MM.1S (cell line): ENCODE data around the gene MMUT.

ENCODE experiments used
- DNase-seq: peaks from one replicate; pipeline ENCODE4 v3.0.0-alpha.2; 2015
- H2AFZ ChIP-seq: fragments of 300-600 bp; sonication (generic); 2 replicates; pipeline ENCODE4 v1.6.0; 2016; ENCODE audit warnings: antibody characterized with exemption, low read length
- H3F3A ChIP-seq: fragments of 300-600 bp; sonication (generic); 2 replicates; pipeline ENCODE4 v1.6.1; 2016; ENCODE audit warnings: mild to moderate bottlenecking, antibody characterized with exemption, low read length, moderate library complexity, mixed read lengths; ENCODE audit not compliant: insufficient read depth
- H3K27ac ChIP-seq: fragments of 300-600 bp; sonication (generic); 2 replicates; pipeline ENCODE4 v1.5.1; 2016; ENCODE audit warnings: mild to moderate bottlenecking, low read length
- H3K27me3 ChIP-seq: fragments of 300-600 bp; sonication (generic); replicated peaks from 2 replicates; pipeline ENCODE4 v1.6.0; 2016; ENCODE audit warnings: low read length; ENCODE audit not compliant: insufficient read depth
- H3K36me3 ChIP-seq: fragments of 300-600 bp; sonication (generic); replicated peaks from 2 replicates; pipeline ENCODE4 v1.6.1; 2016; ENCODE audit warnings: mild to moderate bottlenecking, low read length, mixed read lengths; ENCODE audit not compliant: insufficient read depth
- H3K4me1 ChIP-seq: fragments of 300-600 bp; sonication (generic); 2 replicates; pipeline ENCODE4 v1.6.1; 2016; ENCODE audit warnings: low read length, mixed read lengths
- H3K4me2 ChIP-seq: fragments of 300-600 bp; sonication (generic); 2 replicates; pipeline ENCODE4 v1.6.0; 2016; ENCODE audit warnings: low read depth, low read length
- H3K4me3 ChIP-seq: fragments of 300-600 bp; sonication (generic); 2 replicates; pipeline ENCODE4 v1.5.1; 2016; ENCODE audit warnings: low read length, mixed read lengths
- H3K79me2 ChIP-seq: fragments of 300-600 bp; sonication (generic); 2 replicates; pipeline ENCODE4 v1.6.1; 2016; ENCODE audit warnings: mixed run types, low read length, mixed read lengths
- H3K9ac ChIP-seq: fragments of 300-600 bp; sonication (generic); 2 replicates; pipeline ENCODE4 v1.6.1; 2016; ENCODE audit warnings: low read length, mixed read lengths
- H3K9me2 ChIP-seq: fragments of 300-600 bp; sonication (generic); replicated peaks from 2 replicates; pipeline ENCODE4 v1.6.1; 2016; ENCODE audit warnings: mild to moderate bottlenecking, low read length, mixed read lengths; ENCODE audit not compliant: insufficient read depth
- H3K9me3 ChIP-seq: fragments of 300-600 bp; sonication (generic); replicated peaks from 2 replicates; pipeline ENCODE4 v1.6.1; 2016; ENCODE audit warnings: mild to moderate bottlenecking, low read length, mixed read lengths; ENCODE audit not compliant: insufficient read depth
- H4K20me1 ChIP-seq: fragments of 300-600 bp; sonication (generic); 2 replicates; pipeline ENCODE4 v1.6.1; 2016; ENCODE audit warnings: mild to moderate bottlenecking, low read length, moderate library complexity, mixed read lengths; ENCODE audit not compliant: insufficient read depth
- CTCF ChIP-seq: fragments of 300-600 bp; sonication (generic); IDR thresholded peaks from 2 replicates; pipeline ENCODE4 v1.5.1; 2016; ENCODE audit warnings: antibody characterized with exemption, low read length, mixed read lengths
- EZH2 ChIP-seq: fragments of 300-600 bp; sonication (generic); optimal IDR thresholded peaks from 2 replicates; pipeline ENCODE3; 2017; ENCODE audit warnings: low read depth, mild to moderate bottlenecking, antibody characterized with exemption, low read length, mixed read lengths
- EZH2phosphoT487 ChIP-seq: fragments of 300-600 bp; sonication (generic); IDR thresholded peaks from 2 replicates; pipeline ENCODE4 v1.6.1; 2018; ENCODE audit warnings: antibody characterized with exemption, low read length

The MMUT gene

GRCh38 chr6:49416195-49416594, 46.9 kb downstream of the MMUT start:
- no peak overlapping the region for H3K4me2 ChIP-seq
- no peaks in the 10 kb centered on the region for H3K9me2 ChIP-seq
- DNase-seq: no peak
- H4K20me1 ChIP-seq: no peaks in the 10 kb centered on the region
- H3K9ac ChIP-seq: no peak overlapping the region
- no peak overlapping the region for H3K27ac ChIP-seq
- no peaks in the 10 kb centered on the region for H3K27me3 ChIP-seq
- H3K4me1 ChIP-seq: no peaks in the 10 kb centered on the region
- H3K9me3 ChIP-seq: no peaks in the 10 kb centered on the region
- no peaks in the 10 kb centered on the region for H3K36me3 ChIP-seq
- H2AFZ ChIP-seq: no peak overlapping the region
- no peaks in the 10 kb centered on the region for H3K79me2 ChIP-seq
- TF ChIP-seq CTCF (no peak), EZH2phosphoT487 (no peak), EZH2 (no peak)
- no peaks in the 10 kb centered on the region for H3F3A ChIP-seq
- H3K4me3 ChIP-seq: no peak overlapping the region

- H3K9me3 ChIP-seq: no peaks in the 10 kb centered on the region
- no peaks in the 10 kb centered on the region for H3K79me2 ChIP-seq
- H3K27ac ChIP-seq: no peak overlapping the region
- TF ChIP-seq EZH2phosphoT487: no peak
- TF ChIP-seq EZH2: no peak
- no peak for TF ChIP-seq CTCF
- H3K27me3 ChIP-seq: no peaks in the 10 kb centered on the region
- H4K20me1 ChIP-seq: no peaks in the 10 kb centered on the region
- no peak for DNase-seq
- H3K9ac ChIP-seq: no peak overlapping the region
- H3F3A ChIP-seq: no peaks in the 10 kb centered on the region
- H3K36me3 ChIP-seq: no peaks in the 10 kb centered on the region
- H2AFZ ChIP-seq: no peak overlapping the region
- no peak overlapping the region for H3K4me3 ChIP-seq
- H3K9me2 ChIP-seq: no peaks in the 10 kb centered on the region
- H3K4me1 ChIP-seq: no peaks in the 10 kb centered on the region
- no peak overlapping the region for H3K4me2 ChIP-seq
These were observed 47.7 kb downstream of the MMUT start for GRCh38 chr6:49415358-49415757.

GRCh38 chr6:49410564-49410963, 52.5 kb downstream of the MMUT start:
- Histone ChIP-seq H3K9me3 (no peaks in the 10 kb centered on the region), H3F3A (no peaks in the 10 kb centered on the region), H3K79me2 (no peaks in the 10 kb centered on the region), H3K4me3 (no peak overlapping the region), H3K9me2 (no peaks in the 10 kb centered on the region), H3K4me2 (no peak overlapping the region), H4K20me1 (no peaks in the 10 kb centered on the region), H3K27me3 (no peaks in the 10 kb centered on the region), H3K27ac (no peak overlapping the region), H3K9ac (no peak overlapping the region), H3K36me3 (no peaks in the 10 kb centered on the region), H2AFZ (no peak overlapping the region), H3K4me1 (no peaks in the 10 kb centered on the region)
- TF ChIP-seq EZH2phosphoT487 (no peak), EZH2 (no peak), CTCF (no peak)
- no peak for DNase-seq
